Sigmoid colon (tissue), 7 donors: ENCODE results near the gene CS. TPM values are rescaled to one million over a fixed set of nuclear protein-coding genes. Genes with fewer than 3 reads are reported as not detected.

Experiments used
- DNase-seq: peaks from one replicate; pipeline ENCODE4 v3.0.0-alpha.2; 2019
- H3K27ac ChIP-seq, 4 donors: fragments of 200-600 bp; sonication (generic); one replicate each; pipeline ENCODE4 v1.5.1; 2016 to 2019; ENCODE audit warnings: mild to moderate bottlenecking in 1 of 4
- H3K27me3 ChIP-seq, 3 donors: fragments of 200-600 bp; sonication (generic); one replicate each; pipeline ENCODE4 v1.5.1; 2019; ENCODE audit warnings: mild to moderate bottlenecking in 1 of 3
- H3K36me3 ChIP-seq, 4 donors: fragments of 200-600 bp; sonication (generic); one replicate each; pipeline ENCODE4 v1.5.1; 2016 to 2019
- H3K4me1 ChIP-seq, 4 donors: fragments of 200-600 bp; sonication (generic); one replicate each; pipeline ENCODE4 v1.5.1; 2017 to 2019
- H3K4me3 ChIP-seq, 4 donors: fragments of 200-600 bp; sonication (generic); one replicate each; pipeline ENCODE4 v1.5.1; 2017 to 2019; ENCODE audit warnings: mild to moderate bottlenecking in 2 of 4, moderate library complexity in 1 of 4
- H3K9me3 ChIP-seq, 4 donors: fragments of 200-600 bp in 3 of 4; sonication (generic) in 3 of 4; one replicate each; pipeline versions ENCODE4 v1.5.1 to v1.6.1; 2013 to 2019
- EP300 ChIP-seq, 4 donors: sonication (generic); formaldehyde crosslinking; IDR thresholded peaks; one replicate each; pipeline ENCODE4 v1.6.1; 2017; ENCODE audit warnings: antibody characterized with exemption in 4 of 4
- POLR2A ChIP-seq, 2 donors: fragments of 450-650 bp; IDR thresholded peaks; one replicate each; pipeline ENCODE4 v1.6.1; 2016; ENCODE audit warnings: antibody characterized with exemption in 2 of 2, mild to moderate bottlenecking in 2 of 2, moderate library complexity in 2 of 2
- POLR2AphosphoS5 ChIP-seq, 4 donors: sonication (generic); formaldehyde crosslinking; IDR thresholded peaks; one replicate each; pipeline ENCODE4 v1.6.1; 2017; ENCODE audit warnings: antibody characterized with exemption in 4 of 4
- WGBS, 2 donors: extraction: QIAGEN DNeasy Blood & Tissue Kit; methylation state at CpG; one replicate each; pipeline ENCODE4 v1.1.7; 2013; 5-methylcytosine and 5-hydroxymethylcytosine counted together
- intact Hi-C: fragments of 100-400 bp; cut with DNase I; formaldehyde crosslinking; loops from one replicate; pipeline ENCODE4 v1.15.1; 2023
- polyA plus RNA-seq, 3 donors: library from polyadenylated mRNA; stranded (reverse); fragments of 200-250 nt; gene quantifications; one replicate each; pipeline ENCODE4 v1.2.3, GENCODE V29; 2013
- total RNA-seq, 4 donors: library from RNA; depleted of rRNA; stranded (reverse); fragments of >200 nt; gene quantifications; one replicate each; pipeline ENCODE4 v1.1.0, GENCODE V29; 2016
- TF ChIP-seq, protein P1 (sequence below), 4 experiments: fragments of 450-650 bp in 3 of 4; fragments of 200-600 bp in 1 of 4; IDR thresholded peaks; one replicate each; pipeline ENCODE4 v1.5.1; 2016 to 2019; ENCODE audit warnings: antibody characterized with exemption in 4 of 4, mild to moderate bottlenecking in 3 of 4, moderate library complexity in 2 of 4
- donor health status: healthy with polysubstance abuse.
- donor health status: Bipolar disorder and iron deficiency.
- donor health status: healthy.

The CS gene
- total and polyA plus RNA-seq, 7 donors: 75.9 to 151 (median 104) TPM

DNA sequence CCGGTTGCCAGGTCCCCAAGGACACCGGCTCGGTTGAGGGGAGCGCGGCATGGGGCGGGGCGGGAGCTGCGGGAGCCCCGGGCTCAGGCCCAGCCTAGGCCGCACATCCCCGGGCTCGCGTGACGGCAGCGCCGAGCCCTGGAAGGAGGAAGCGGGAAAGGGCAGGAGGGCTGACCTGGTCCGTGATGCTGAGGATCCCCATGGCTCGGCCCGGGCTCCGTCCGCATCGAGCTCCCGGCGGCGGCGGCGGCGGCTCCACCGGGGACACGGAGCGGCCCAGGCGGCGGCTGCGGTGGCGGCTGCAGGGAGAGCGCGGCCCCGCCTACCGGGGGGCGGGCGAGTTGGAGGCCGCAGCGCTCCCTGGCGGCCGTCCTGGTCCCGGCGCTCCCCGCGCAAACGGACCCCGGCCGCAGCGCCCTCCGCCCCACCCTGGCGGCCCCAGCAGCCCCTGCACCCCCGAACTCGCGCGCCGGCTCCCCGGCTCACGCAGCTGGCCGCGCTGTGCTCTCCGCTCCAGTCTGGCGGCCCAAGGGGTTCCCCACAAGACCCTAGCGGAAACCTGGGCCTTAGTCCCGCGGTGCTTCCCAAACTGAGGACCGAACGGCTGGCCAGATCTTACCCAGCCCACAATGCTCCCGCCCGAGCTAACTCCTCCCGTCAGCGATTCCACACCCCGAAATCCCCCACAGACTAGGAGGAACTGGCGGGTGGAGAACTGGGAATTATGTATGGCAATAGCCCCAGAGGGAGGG, 41.9 kb downstream of the CS start, which contains the start of gene ANKRD52:
Gene ANKRD52, minus strand, starts transcription at position 317 of the 752 bp plus-strand sequence. Its CDS starts 115 bp downstream, at position 202.
- peaks cover 0 to 28% (median 26%) of the 10 kb centered on the region in 4 donors for H3K4me1 ChIP-seq
- H3K4me3 ChIP-seq: peak within 1 kb of the TSS; percentile 80 to 86 (median 82)
- no peaks in the 10 kb centered on the region for H3K27me3 ChIP-seq
- 0% methylated on average over 78 of the region's 78 CpGs for WGBS, 2 donors
- H3K27ac ChIP-seq: peak within 1 kb of the TSS; percentile 90 to 96 (median 92)
- no peaks in the 10 kb centered on the region for H3K9me3 ChIP-seq
- peaks cover 4 to 32% (median 25%) of the 10 kb centered on the region in 4 donors for H3K36me3 ChIP-seq
- TF ChIP-seq POLR2AphosphoS5 (IDR thresholded peaks at IDR 0.05) (peak in 2 of 4 donors; percentile 38 to 46), POLR2A (IDR thresholded peaks at IDR 0.05) (no peak)
- TF ChIP-seq, protein P1, sequence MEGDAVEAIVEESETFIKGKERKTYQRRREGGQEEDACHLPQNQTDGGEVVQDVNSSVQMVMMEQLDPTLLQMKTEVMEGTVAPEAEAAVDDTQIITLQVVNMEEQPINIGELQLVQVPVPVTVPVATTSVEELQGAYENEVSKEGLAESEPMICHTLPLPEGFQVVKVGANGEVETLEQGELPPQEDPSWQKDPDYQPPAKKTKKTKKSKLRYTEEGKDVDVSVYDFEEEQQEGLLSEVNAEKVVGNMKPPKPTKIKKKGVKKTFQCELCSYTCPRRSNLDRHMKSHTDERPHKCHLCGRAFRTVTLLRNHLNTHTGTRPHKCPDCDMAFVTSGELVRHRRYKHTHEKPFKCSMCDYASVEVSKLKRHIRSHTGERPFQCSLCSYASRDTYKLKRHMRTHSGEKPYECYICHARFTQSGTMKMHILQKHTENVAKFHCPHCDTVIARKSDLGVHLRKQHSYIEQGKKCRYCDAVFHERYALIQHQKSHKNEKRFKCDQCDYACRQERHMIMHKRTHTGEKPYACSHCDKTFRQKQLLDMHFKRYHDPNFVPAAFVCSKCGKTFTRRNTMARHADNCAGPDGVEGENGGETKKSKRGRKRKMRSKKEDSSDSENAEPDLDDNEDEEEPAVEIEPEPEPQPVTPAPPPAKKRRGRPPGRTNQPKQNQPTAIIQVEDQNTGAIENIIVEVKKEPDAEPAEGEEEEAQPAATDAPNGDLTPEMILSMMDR (IDR thresholded peaks at IDR 0.05): peak in 2 of 4 experiments; percentile 11 to 90
- intact Hi-C loops: loop anchor here (2.0 to 5.0 kb wide), 2 partner anchors 43 to 66 kb away; partner anchors contain the start of gene CS
- DNase-seq: peak; percentile 87

DNA sequence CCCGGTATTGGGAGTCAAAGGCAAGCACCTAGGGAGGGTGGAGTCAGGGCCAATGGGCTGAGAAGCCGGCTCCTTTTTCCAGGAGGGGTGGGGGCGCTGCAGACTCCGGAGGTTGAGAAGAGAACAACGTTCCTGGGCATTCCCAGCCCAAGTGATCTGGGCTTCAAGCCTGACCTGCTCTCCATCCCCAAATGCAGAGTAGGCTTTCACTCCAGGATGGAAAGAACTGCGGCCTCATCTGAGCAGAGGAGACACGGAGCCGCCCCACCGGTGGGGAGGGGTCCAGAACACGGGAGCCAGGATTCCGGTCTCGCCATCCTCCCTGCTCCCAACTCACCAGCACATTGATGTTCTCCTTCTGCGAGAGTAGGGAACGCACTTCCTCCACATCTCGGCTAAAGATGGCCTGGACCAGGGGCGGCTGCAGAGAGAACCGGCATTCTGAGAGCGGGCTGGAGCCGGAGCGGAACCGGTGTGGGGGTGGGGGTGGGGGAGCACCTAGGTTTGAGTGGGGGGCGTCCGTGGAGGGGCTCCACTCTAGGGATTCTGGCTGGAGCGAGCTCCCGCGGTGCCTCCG, 42.6 kb downstream of the CS start:
- Histone ChIP-seq H3K4me1 (peaks cover 0 to 28% (median 26%) of the 10 kb centered on the region in 4 donors), H3K4me3 (peak overlapping the region; percentile 80 to 86 (median 82)), H3K27ac (peak overlapping the region; percentile 90 to 96 (median 92)), H3K27me3 (no peaks in the 10 kb centered on the region), H3K9me3 (no peaks in the 10 kb centered on the region), H3K36me3 (peaks cover 10 to 38% (median 31%) of the 10 kb centered on the region in 4 donors)
- no peak for DNase-seq
- intact Hi-C loops: loop anchor here (2.0 to 5.0 kb wide), 2 partner anchors 43 to 65 kb away; partner anchors contain the start of gene CS
- 1% methylated on average over 27 of the region's 27 CpGs for WGBS, 2 donors
- TF ChIP-seq POLR2A (IDR thresholded peaks at IDR 0.05): no peak
- TF ChIP-seq, protein P1 (IDR thresholded peaks at IDR 0.05): no peak

DNA sequence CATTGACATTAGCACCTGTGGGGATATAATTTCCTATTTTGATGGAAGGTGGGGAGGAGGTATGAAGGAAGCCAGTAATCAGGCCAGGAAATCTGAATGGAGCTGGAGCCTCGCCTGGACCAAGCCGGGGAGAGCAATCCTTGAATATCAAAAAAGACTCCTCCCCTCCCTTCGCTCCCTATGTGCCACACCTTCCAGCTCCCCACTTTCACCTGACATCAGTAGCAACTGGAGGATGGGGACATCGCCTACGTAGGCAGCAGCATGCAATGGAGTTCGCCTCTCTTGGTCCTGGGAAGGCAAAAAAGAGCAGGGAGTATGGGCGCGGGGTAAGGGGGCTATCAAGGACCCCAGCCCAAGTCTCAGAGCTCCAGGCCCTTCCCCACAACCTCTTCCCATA, 43.1 kb downstream of the CS start:
- 68 to 75% methylated on average over 8 of the region's 8 CpGs for WGBS, 2 donors
- no peaks in the 10 kb centered on the region for H3K27me3 ChIP-seq
- intact Hi-C loops: loop anchor here (5.0 kb wide), 1 partner anchor 65 kb away; no protein-coding TSS in a partner anchor
- peaks cover 0 to 28% (median 26%) of the 10 kb centered on the region in 4 donors for H3K4me1 ChIP-seq
- H3K27ac ChIP-seq: peak overlapping the region in 3 of 4 donors; percentile 91 to 96 (median 93)
- peaks cover 16 to 43% (median 36%) of the 10 kb centered on the region in 4 donors for H3K36me3 ChIP-seq
- DNase-seq: no peak
- no peak for TF ChIP-seq POLR2A (IDR thresholded peaks at IDR 0.05)
- no peak for TF ChIP-seq EP300 (IDR thresholded peaks at IDR 0.05)
- TF ChIP-seq, protein P1 (IDR thresholded peaks at IDR 0.05): no peak
- no peak for TF ChIP-seq POLR2AphosphoS5 (IDR thresholded peaks at IDR 0.05)
- H3K9me3 ChIP-seq: no peaks in the 10 kb centered on the region
- H3K4me3 ChIP-seq: peak overlapping the region; percentile 80 to 86 (median 82)

DNA sequence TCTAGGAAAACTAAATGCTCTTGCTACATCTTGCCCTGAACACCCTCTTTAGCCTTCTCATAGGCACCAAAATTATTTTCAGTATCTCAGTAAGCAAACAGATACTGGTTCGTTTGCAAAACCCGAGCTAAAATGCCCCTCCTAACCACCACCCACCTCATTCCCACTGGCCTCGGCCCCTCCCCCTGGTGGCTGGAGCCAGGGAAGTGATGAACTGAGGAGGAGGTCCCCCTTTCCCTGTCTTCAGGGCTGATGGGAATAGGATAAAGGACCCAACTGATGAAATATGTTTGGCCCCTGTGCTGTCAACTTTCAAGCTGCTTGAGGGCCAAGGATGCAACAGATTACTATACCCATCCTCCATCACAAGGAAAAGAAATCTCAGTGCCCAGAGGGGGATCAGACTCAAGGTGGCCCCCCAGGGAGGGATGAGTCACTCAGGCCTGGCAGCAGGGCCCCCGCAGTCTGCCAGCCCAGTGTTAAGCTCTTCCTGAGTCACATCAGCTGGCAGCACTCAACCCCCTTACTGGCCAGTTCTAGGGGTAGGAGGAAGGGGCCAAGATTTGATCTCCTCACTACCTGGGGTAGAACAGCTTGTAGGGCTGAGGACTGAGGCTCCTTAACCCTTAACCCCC, 43.7 kb downstream of the CS start:
- H3K27me3 ChIP-seq: no peaks in the 10 kb centered on the region
- H3K27ac ChIP-seq: peak overlapping the region in 2 of 4 donors; percentile 93 to 96
- H3K4me3 ChIP-seq: peak overlapping the region in 2 of 4 donors; percentile 80 to 85
- peaks cover 0 to 28% (median 26%) of the 10 kb centered on the region in 4 donors for H3K4me1 ChIP-seq
- peaks cover 22 to 50% (median 43%) of the 10 kb centered on the region in 4 donors for H3K36me3 ChIP-seq
- TF ChIP-seq EP300 (IDR thresholded peaks at IDR 0.05): no peak
- TF ChIP-seq, protein P1 (IDR thresholded peaks at IDR 0.05): no peak
- no peak for TF ChIP-seq POLR2AphosphoS5 (IDR thresholded peaks at IDR 0.05)
- TF ChIP-seq POLR2A (IDR thresholded peaks at IDR 0.05): no peak
- H3K9me3 ChIP-seq: no peaks in the 10 kb centered on the region
- no peak for DNase-seq
- WGBS, 2 donors: 50 to 70% methylated on average over 4 of the region's 4 CpGs
- intact Hi-C loops: loop anchor here (5.0 kb wide), 1 partner anchor 64 kb away; no protein-coding TSS in a partner anchor
